GM12874 (cell line): ENCODE measurements around the gene MEN1.

Experiments
- CTCF ChIP-seq: IDR thresholded peaks from 2 replicates; pipeline ENCODE4 v1.5.1; 2011; ENCODE audit warnings: low read depth, mild to moderate bottlenecking, control low read depth, low read length, moderate library complexity; ENCODE audit not compliant: insufficient read depth

Gene MEN1

DNA sequence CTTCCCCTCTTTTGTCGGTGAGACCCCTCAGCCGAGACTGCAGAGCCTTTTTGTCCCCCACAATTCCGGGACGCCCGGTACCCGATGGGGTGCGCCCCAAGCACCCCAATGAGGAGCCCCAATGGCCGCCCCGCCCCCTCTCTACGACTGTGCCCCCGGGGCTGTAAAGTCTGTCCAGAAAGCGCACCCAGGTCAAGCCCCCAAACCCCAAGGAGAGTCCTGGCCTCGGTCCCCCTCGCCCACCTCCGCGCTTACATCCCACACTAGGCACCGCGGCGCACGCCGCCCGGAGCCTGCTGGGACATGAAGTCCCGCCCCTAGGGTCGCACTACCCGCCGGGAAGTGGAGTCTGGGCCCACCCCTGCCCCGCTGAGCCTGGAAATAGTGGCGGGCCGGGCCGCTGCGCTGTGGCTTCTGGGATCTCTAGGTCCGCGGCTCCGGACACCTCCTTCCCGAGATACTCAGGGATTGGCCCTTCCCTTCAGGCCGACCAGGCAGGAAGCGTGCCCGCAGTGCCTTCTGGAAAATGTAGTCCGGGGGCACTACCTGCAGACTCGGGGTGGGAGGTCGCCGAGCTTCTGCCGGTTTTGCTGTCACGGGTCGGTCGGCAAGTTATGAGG, at the start of gene MEN1:
Gene MEN1, minus strand, starts transcription at position 281 of the 620 bp plus-strand sequence. CDS start 442 bp downstream, outside the sequence.
- no peak for TF ChIP-seq CTCF

DNA sequence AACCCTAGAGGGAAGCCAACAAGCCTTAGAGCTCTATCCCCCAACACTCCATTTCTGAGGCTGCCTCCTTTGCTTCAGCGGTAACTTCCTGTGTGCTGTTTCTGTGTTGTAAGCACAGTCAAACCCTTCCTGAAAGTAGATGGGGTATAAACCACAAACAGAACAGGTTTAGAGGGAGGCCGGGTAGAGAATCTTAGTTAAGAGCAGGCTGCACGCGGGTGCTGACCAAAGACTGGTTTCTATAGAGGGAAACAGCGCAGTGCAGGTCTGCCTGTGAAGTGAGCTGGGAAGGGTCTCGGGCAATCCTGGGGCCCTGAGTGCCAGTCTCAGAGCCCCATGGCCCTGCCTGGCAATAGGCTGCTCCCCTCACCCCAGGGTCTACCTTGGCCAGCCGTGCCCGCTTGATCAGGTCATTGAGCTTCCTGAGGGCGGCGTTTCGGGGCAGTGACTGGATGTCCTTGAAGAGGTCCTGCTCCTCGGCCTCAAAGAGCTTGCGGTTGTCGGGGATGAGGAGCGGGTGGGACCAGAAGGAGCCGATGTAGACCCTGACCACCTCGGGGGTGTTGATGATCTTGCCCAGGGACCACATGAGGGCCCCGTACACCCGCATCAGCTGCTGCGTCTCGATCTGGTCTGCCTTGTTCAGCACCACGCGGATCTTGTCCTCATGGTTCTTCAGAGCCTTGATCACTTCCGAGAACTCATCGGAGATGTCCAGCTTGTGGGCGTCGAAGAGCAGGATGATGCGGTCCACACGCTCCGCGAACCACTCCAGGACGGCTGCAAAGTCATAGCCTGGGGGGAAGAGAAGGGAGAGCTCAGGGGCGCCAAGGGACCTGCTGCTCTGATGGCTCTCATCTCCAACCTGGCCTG, 49.4 kb upstream of the MEN1 start:
- TF ChIP-seq CTCF = no peak

- no peak for TF ChIP-seq CTCF
Observed at GRCh38 chr11:64858467-64859263, 48.3 kb upstream of the MEN1 start.

GRCh38 chr11:64857485-64857884, 47.1 kb upstream of the MEN1 start:
- no peak for TF ChIP-seq CTCF

- TF ChIP-seq CTCF = no peak
Observed at GRCh38 chr11:64856382-64857227, 46.3 kb upstream of the MEN1 start.

DNA sequence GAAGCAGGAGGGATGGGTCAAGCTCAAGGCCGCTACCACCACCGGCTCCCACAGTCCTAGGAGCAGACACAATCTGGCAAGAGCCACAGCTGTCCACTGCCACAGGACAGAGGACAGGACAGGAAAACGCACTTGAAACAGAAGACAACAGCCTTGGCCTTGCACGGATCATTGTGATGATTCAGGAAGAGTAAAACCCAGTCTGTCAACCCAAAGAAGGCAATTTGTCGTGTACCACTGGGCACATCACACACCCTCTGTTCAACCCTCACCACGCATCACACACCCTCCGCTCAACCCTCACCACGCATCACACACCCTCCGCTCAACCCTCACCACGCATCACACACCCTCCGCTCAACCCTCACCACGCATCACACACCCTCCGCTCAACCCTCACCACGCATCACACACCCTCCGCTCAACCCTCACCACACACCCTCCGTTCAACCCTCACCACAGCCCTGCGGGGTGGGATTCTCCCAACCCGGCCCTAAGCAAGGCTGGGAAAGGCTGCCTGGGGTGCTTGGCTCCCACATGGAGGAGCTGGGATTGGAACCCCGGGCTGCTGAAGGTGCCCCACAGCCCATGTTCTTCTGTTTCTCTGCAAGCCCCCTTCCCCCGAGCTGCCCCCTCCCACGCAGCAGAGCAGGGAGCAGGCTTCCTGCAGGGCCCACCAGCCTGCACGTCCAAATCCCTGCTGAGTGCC, 45.4 kb upstream of the MEN1 start:
- TF ChIP-seq CTCF = no peak
